ENCODE measurements around the gene FXYD2.

GRCh38 chr11:117786135-117786870 lies 38.2 kb downstream of the FXYD2 start:
- TF ChIP-seq YY1 (IDR thresholded peaks at IDR 0.05; ENCODE audit: insufficient read depth, insufficient read length) (no peak), ZNF274 (IDR thresholded peaks at IDR 0.05; ENCODE audit: low read depth, low read length) (no peak)
